Measurements from ENCODE around the gene PROX1. TPM values are rescaled to one million over a fixed set of nuclear protein-coding genes. Genes with fewer than 3 reads are reported as not detected.

PROX1 gene
- 10 to 100 TPM in 1 of 2 donors, 1 to 10 TPM in 1; 4.3 to 12.3 TPM for total RNA-seq
- 10 to 100 TPM in 1 of 2 donors, 1 to 10 TPM in 1; 9.1 to 14.8 TPM for polyA plus RNA-seq (ENCODE audit: insufficient read length in 2 of 2)
- long read RNA-seq, donor 1 = 0 reads
- long read RNA-seq, donor 2, full-length matches to known transcripts = 1 of 1 reads
- long read RNA-seq, donor 2, partial matches to known transcripts = 0 of 1 reads
- long read RNA-seq, donor 2, other reads (novel, unspliced or antisense) = 0 of 1 reads
- long read RNA-seq, donor 3 = 0 reads
- long read RNA-seq, donor 4 = 0 reads

DNA sequence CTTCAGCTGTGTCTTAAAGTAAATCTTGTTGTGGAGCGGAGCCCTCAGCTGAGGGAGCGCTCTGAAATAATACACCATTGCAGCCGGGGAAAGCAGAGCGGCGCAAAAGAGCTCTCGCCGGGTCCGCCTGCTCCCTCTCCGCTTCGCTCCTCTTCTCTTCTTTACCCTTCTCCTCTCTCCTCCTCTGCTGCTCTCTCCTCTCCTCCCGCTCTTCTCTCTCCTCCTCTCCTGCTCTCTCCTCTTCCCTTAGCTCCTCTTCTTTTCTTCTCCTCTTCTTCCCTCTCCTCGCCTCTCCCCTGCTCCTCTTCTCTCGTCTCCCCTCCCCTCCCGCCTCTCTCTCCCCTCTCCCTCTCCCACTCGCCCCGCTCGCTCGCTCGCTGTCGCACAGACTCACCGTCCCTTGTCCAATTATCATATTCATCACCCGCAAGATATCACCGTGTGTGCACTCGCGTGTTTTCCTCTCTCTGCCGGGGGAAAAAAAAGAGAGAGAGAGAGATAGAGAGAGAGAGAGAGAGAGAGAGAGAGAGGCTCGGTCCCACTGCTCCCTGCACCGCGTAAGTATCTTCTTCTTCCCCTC is at the start of gene PROX1:
Gene PROX1, plus strand, starts transcription at position 47 of the 580 bp plus-strand sequence. CDS start 8,563 bp downstream, outside the sequence.
- H3K9me3 ChIP-seq (ENCODE audit: control insufficient read depth, insufficient read depth, low read length) = no peaks in the 10 kb centered on the region
- H3K27ac ChIP-seq (ENCODE audit: low read depth, low read length) = peak within 1 kb of the TSS; percentile 97
- peaks cover 51% of the 10 kb centered on the region for H3K27me3 ChIP-seq (ENCODE audit: control insufficient read depth, insufficient read depth, low read length)
- peak in 3 of 6 donors; percentile 78 to 89 (median 87) for DNase-seq (ENCODE audit: low read depth in 4 of 6, low spot score in 6 of 6)
- H3K4me1 ChIP-seq (ENCODE audit: control insufficient read depth, insufficient read depth, low read length) = peaks cover 45% of the 10 kb centered on the region
- WGBS (ENCODE audit: insufficient coverage) = 0% methylated on average over 14 of the region's 29 CpGs
- H3K4me3 ChIP-seq (ENCODE audit: low read depth, low read length) = peak within 1 kb of the TSS; percentile 85
- no peaks in the 10 kb centered on the region for H3K36me3 ChIP-seq (ENCODE audit: control insufficient read depth, insufficient read depth, low read length)

- H3K27me3 ChIP-seq (ENCODE audit: control insufficient read depth, insufficient read depth, low read length) = no peaks in the 10 kb centered on the region
- no peak for DNase-seq (ENCODE audit: low read depth in 4 of 6, low spot score in 6 of 6)
- no peak overlapping the region for H3K4me3 ChIP-seq (ENCODE audit: low read depth, low read length)
- H3K4me1 ChIP-seq (ENCODE audit: control insufficient read depth, insufficient read depth, low read length) = no peaks in the 10 kb centered on the region
- 100% methylated on average over 3 of the region's 5 CpGs for WGBS (ENCODE audit: insufficient coverage)
- H3K36me3 ChIP-seq (ENCODE audit: control insufficient read depth, insufficient read depth, low read length) = no peaks in the 10 kb centered on the region
- no peaks in the 10 kb centered on the region for H3K9me3 ChIP-seq (ENCODE audit: control insufficient read depth, insufficient read depth, low read length)
- no peak overlapping the region for H3K27ac ChIP-seq (ENCODE audit: low read depth, low read length)
These were observed 49.0 kb upstream of the PROX1 start for GRCh38 chr1:213938776-213939175.

DNA sequence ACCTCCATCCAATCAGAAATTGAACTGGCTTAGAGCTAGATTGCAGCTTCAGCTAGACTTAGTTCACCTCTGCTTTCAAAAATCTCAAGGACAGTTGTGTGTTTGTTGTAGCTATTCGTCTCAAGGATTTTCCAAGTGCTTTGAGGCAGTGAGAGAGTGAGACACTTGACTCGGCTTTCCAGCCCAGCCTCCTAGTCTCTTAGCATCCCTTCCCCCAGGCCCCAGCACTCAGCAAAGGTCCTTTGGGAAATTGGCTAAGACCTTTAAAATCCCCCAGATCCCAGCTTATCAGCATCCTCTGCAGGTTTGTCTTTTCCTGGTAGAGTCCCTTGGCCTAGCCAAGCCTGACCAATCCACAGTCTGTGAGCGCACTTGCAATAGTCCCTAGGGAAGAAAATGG is 47.9 kb upstream of the PROX1 start:
- no peaks in the 10 kb centered on the region for H3K36me3 ChIP-seq (ENCODE audit: control insufficient read depth, insufficient read depth, low read length)
- no peak for DNase-seq (ENCODE audit: low read depth in 4 of 6, low spot score in 6 of 6)
- no peaks in the 10 kb centered on the region for H3K4me1 ChIP-seq (ENCODE audit: control insufficient read depth, insufficient read depth, low read length)
- WGBS (ENCODE audit: insufficient coverage) = no CpG with 5 or more reads among the region's 3 CpGs
- H3K27me3 ChIP-seq (ENCODE audit: control insufficient read depth, insufficient read depth, low read length) = no peaks in the 10 kb centered on the region
- H3K27ac ChIP-seq (ENCODE audit: low read depth, low read length) = no peak overlapping the region
- H3K4me3 ChIP-seq (ENCODE audit: low read depth, low read length) = no peak overlapping the region
- no peaks in the 10 kb centered on the region for H3K9me3 ChIP-seq (ENCODE audit: control insufficient read depth, insufficient read depth, low read length)

- no peak overlapping the region for H3K4me3 ChIP-seq (ENCODE audit: low read depth, low read length)
- no peaks in the 10 kb centered on the region for H3K4me1 ChIP-seq (ENCODE audit: control insufficient read depth, insufficient read depth, low read length)
- H3K27ac ChIP-seq (ENCODE audit: low read depth, low read length) = no peak overlapping the region
- no peaks in the 10 kb centered on the region for H3K27me3 ChIP-seq (ENCODE audit: control insufficient read depth, insufficient read depth, low read length)
- H3K9me3 ChIP-seq (ENCODE audit: control insufficient read depth, insufficient read depth, low read length) = no peaks in the 10 kb centered on the region
- DNase-seq (ENCODE audit: low read depth in 4 of 6, low spot score in 6 of 6) = no peak
- H3K36me3 ChIP-seq (ENCODE audit: control insufficient read depth, insufficient read depth, low read length) = no peaks in the 10 kb centered on the region
These were observed 46.8 kb upstream of the PROX1 start for GRCh38 chr1:213940947-213941346.

DNA sequence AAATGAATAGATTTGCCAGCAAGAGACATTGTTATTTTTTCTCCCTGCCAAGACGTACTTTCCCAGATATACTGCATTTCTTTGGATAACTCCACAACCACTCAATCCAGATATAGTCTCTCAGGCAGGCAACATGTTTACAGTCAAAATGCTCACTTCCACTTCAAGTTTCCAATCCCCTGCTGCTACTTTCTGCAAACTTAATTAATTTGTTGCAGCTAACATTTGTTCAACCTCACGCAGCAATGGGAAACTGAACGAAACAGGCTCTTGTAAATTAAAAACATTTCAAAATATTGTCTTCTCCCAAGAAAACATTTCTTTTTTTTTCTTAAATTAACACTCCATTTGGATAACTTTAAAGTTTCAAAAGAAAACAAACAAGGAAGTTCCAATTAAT is 45.7 kb upstream of the PROX1 start:
- Histone ChIP-seq H3K27me3 (ENCODE audit: control insufficient read depth, insufficient read depth, low read length) (no peaks in the 10 kb centered on the region), H3K9me3 (ENCODE audit: control insufficient read depth, insufficient read depth, low read length) (no peaks in the 10 kb centered on the region), H3K36me3 (ENCODE audit: control insufficient read depth, insufficient read depth, low read length) (no peaks in the 10 kb centered on the region), H3K4me3 (ENCODE audit: low read depth, low read length) (no peak overlapping the region), H3K4me1 (ENCODE audit: control insufficient read depth, insufficient read depth, low read length) (no peaks in the 10 kb centered on the region), H3K27ac (ENCODE audit: low read depth, low read length) (no peak overlapping the region)
- 58% methylated on average over 2 of the region's 3 CpGs for WGBS (ENCODE audit: insufficient coverage)
- DNase-seq (ENCODE audit: low read depth in 4 of 6, low spot score in 6 of 6) = peak in 2 of 6 donors; percentile 34 to 54

GRCh38 chr1:213947200-213947801 is 40.5 kb upstream of the PROX1 start:
- Histone ChIP-seq H3K4me1 (ENCODE audit: control insufficient read depth, insufficient read depth, low read length) (no peaks in the 10 kb centered on the region), H3K4me3 (ENCODE audit: low read depth, low read length) (no peak overlapping the region), H3K9me3 (ENCODE audit: control insufficient read depth, insufficient read depth, low read length) (no peaks in the 10 kb centered on the region), H3K36me3 (ENCODE audit: control insufficient read depth, insufficient read depth, low read length) (no peaks in the 10 kb centered on the region), H3K27ac (ENCODE audit: low read depth, low read length) (no peak overlapping the region), H3K27me3 (ENCODE audit: control insufficient read depth, insufficient read depth, low read length) (no peaks in the 10 kb centered on the region)
- DNase-seq (ENCODE audit: low read depth in 4 of 6, low spot score in 6 of 6) = no peak
- WGBS (ENCODE audit: insufficient coverage) = 93% methylated on average over 4 of the region's 6 CpGs

DNA sequence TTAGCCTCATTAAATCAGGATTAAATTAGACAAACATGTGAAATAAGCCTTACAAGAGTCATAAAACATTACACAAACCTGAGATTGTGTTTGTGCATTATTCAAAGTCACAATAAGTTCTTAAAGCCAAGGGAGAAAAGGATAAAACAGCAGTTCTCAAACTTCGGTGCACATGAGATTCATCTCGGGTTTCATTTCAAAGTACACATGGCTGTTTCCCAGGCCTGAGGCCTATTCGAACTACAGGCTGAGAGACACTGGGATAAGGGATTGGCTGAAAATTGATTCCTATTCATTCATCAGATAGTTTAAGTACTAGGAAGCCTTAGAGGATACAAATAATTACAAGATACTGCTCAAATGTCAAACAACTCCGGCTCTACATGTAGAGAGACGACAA is 35.9 kb upstream of the PROX1 start:
- Histone ChIP-seq H3K36me3 (ENCODE audit: control insufficient read depth, insufficient read depth, low read length) (no peaks in the 10 kb centered on the region), H3K9me3 (ENCODE audit: control insufficient read depth, insufficient read depth, low read length) (no peaks in the 10 kb centered on the region), H3K4me1 (ENCODE audit: control insufficient read depth, insufficient read depth, low read length) (no peaks in the 10 kb centered on the region), H3K27me3 (ENCODE audit: control insufficient read depth, insufficient read depth, low read length) (no peaks in the 10 kb centered on the region), H3K27ac (ENCODE audit: low read depth, low read length) (no peak overlapping the region), H3K4me3 (ENCODE audit: low read depth, low read length) (no peak overlapping the region)
- DNase-seq (ENCODE audit: low read depth in 4 of 6, low spot score in 6 of 6) = no peak
- 67% methylated on average over 1 of the region's 5 CpGs for WGBS (ENCODE audit: insufficient coverage)

DNA sequence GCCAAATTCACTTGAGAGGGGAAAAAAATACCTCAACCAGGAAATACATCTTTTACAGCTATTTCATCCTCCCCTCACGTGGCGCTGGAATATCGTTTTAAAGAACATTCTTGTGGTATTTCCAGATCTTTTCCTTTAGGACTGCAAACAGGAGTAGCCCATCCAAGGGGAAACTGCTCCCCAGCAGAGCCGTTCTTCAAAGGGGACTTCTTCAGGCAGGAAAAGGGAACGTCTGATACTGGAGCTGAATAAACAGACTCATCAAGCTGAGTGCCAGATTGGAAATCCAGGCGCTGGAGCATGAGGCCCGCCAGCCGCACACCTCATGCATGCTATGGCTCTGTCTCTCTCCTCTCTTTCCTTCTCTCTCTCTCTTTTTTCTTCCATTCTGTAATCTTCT is 34.0 kb upstream of the PROX1 start:
- Histone ChIP-seq H3K9me3 (ENCODE audit: control insufficient read depth, insufficient read depth, low read length) (no peaks in the 10 kb centered on the region), H3K27ac (ENCODE audit: low read depth, low read length) (no peak overlapping the region), H3K4me1 (ENCODE audit: control insufficient read depth, insufficient read depth, low read length) (no peaks in the 10 kb centered on the region), H3K27me3 (ENCODE audit: control insufficient read depth, insufficient read depth, low read length) (no peaks in the 10 kb centered on the region), H3K4me3 (ENCODE audit: low read depth, low read length) (no peak overlapping the region), H3K36me3 (ENCODE audit: control insufficient read depth, insufficient read depth, low read length) (no peaks in the 10 kb centered on the region)
- 76% methylated on average over 7 of the region's 8 CpGs for WGBS (ENCODE audit: insufficient coverage)
- DNase-seq (ENCODE audit: low read depth in 4 of 6, low spot score in 6 of 6) = no peak

- Histone ChIP-seq H3K36me3 (ENCODE audit: control insufficient read depth, insufficient read depth, low read length) (no peaks in the 10 kb centered on the region), H3K27me3 (ENCODE audit: control insufficient read depth, insufficient read depth, low read length) (no peaks in the 10 kb centered on the region), H3K4me1 (ENCODE audit: control insufficient read depth, insufficient read depth, low read length) (no peaks in the 10 kb centered on the region), H3K4me3 (ENCODE audit: low read depth, low read length) (no peak overlapping the region), H3K27ac (ENCODE audit: low read depth, low read length) (no peak overlapping the region), H3K9me3 (ENCODE audit: control insufficient read depth, insufficient read depth, low read length) (no peaks in the 10 kb centered on the region)
- WGBS (ENCODE audit: insufficient coverage) = 95% methylated on average over 4 of the region's 8 CpGs
- DNase-seq (ENCODE audit: low read depth in 4 of 6, low spot score in 6 of 6) = no peak
These were observed 31.4 kb upstream of the PROX1 start for GRCh38 chr1:213956295-213956770.

DNA sequence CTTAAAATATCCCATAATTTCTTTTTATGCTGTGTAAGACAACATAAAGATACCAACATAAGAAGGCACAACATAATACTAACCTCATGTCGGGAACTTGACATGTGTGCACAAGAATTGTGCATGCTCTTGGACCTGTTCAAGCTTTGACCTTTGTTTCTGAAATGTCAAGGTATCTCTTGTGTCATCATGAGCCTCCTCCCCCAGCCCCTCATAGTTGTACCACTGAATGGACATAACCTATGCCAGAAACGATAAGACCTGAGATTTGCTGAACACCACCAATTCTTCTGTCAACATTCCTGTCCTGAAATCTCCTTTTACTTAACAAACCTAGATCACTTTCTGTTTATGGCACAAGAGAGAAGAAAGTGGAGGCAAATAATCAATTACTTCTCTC is 29.4 kb upstream of the PROX1 start:
- no peak overlapping the region for H3K27ac ChIP-seq (ENCODE audit: low read depth, low read length)
- no peaks in the 10 kb centered on the region for H3K27me3 ChIP-seq (ENCODE audit: control insufficient read depth, insufficient read depth, low read length)
- no peaks in the 10 kb centered on the region for H3K36me3 ChIP-seq (ENCODE audit: control insufficient read depth, insufficient read depth, low read length)
- H3K4me3 ChIP-seq (ENCODE audit: low read depth, low read length) = no peak overlapping the region
- WGBS (ENCODE audit: insufficient coverage) = 100% methylated on average over 2 of the region's 2 CpGs
- DNase-seq (ENCODE audit: low read depth in 4 of 6, low spot score in 6 of 6) = no peak
- H3K4me1 ChIP-seq (ENCODE audit: control insufficient read depth, insufficient read depth, low read length) = no peaks in the 10 kb centered on the region
- no peaks in the 10 kb centered on the region for H3K9me3 ChIP-seq (ENCODE audit: control insufficient read depth, insufficient read depth, low read length)

Data from spinal cord (tissue), 10 donors.